Neural cell (in vitro differentiated cells): ENCODE results near the gene CEACAM6. TPM values are rescaled to one million over a fixed set of nuclear protein-coding genes. Genes with fewer than 3 reads are reported as not detected.

Experiments used
- H2AFZ ChIP-seq: fragments of 200-600, 300-800 bp; sonication (generic), shearing (Covaris generic); 2 replicates; pipeline ENCODE4 v1.6.0; 2014; ENCODE audit warnings: low read depth, mild to moderate bottlenecking, antibody characterized with exemption, low read length, moderate library complexity
- H3F3A ChIP-seq: fragments of 200-600 bp; shearing (Covaris generic); 2 replicates; pipeline ENCODE4 v1.6.1; 2016; ENCODE audit warnings: mild to moderate bottlenecking, moderate library complexity, mixed read lengths, antibody characterized with exemption, low read length; ENCODE audit not compliant: insufficient read depth, poor library complexity, severe bottlenecking
- H3K27ac ChIP-seq: fragments of 200-600, 300-800 bp; sonication (generic), shearing (Covaris generic); 2 replicates; pipeline ENCODE4 v1.5.1; 2014; ENCODE audit warnings: mild to moderate bottlenecking, low read length, moderate library complexity
- H3K27me3 ChIP-seq: fragments of 300-800, 200-600 bp; sonication (generic), shearing (Covaris generic); 2 replicates; pipeline ENCODE4 v1.6.0; 2014; ENCODE audit warnings: mild to moderate bottlenecking, low read depth, low read length, moderate library complexity; ENCODE audit not compliant: insufficient read depth
- H3K36me3 ChIP-seq: fragments of 300-800, 200-600 bp; sonication (generic), shearing (Covaris generic); 2 replicates; pipeline ENCODE4 v1.5.1; 2014; ENCODE audit warnings: mild to moderate bottlenecking, antibody characterized with exemption, low read length, moderate library complexity; ENCODE audit not compliant: insufficient read depth
- H3K4me2 ChIP-seq: fragments of 300-800, 200-600 bp; sonication (generic), shearing (Covaris generic); 2 replicates; pipeline ENCODE4 v1.6.0; 2014; ENCODE audit warnings: mild to moderate bottlenecking, low read length
- H3K4me3 ChIP-seq: fragments of 300-800, 200-600 bp; sonication (generic), shearing (Covaris generic); 2 replicates; pipeline ENCODE4 v1.5.1; 2014; ENCODE audit warnings: mild to moderate bottlenecking, low read length, moderate library complexity
- H3K79me2 ChIP-seq: fragments of 200-600 bp; shearing (Covaris generic); replicated peaks from 2 replicates; pipeline ENCODE4 v1.6.0; 2014; ENCODE audit warnings: mild to moderate bottlenecking, low read length, moderate library complexity; ENCODE audit not compliant: insufficient read depth
- H3K9ac ChIP-seq: fragments of 300-800, 200-600 bp; sonication (generic), shearing (Covaris generic); 2 replicates; pipeline ENCODE4 v1.6.1; 2016; ENCODE audit warnings: mild to moderate bottlenecking, low read length, mixed read lengths
- H3K9me2 ChIP-seq: fragments of 200-600 bp; shearing (Covaris generic); 2 replicates; pipeline ENCODE4 v1.6.1; 2016; ENCODE audit warnings: mild to moderate bottlenecking, low read length, mixed read lengths; ENCODE audit not compliant: insufficient read depth
- H3K9me3 ChIP-seq: fragments of 200-600, 300-800 bp; sonication (generic), shearing (Covaris generic); 2 replicates; pipeline ENCODE4 v1.6.1; 2016; ENCODE audit warnings: mild to moderate bottlenecking, mixed run types, low read length, moderate library complexity, mixed read lengths
- H4K20me1 ChIP-seq: fragments of 200-600 bp; shearing (Covaris generic); 2 replicates; pipeline ENCODE4 v1.6.1; 2016; ENCODE audit warnings: mild to moderate bottlenecking, mixed run types; ENCODE audit not compliant: insufficient read depth
- CTCF ChIP-seq: fragments of 450-650 bp; IDR thresholded peaks from 2 replicates; pipeline ENCODE4 v1.5.1; 2014; ENCODE audit warnings: antibody characterized with exemption, mild to moderate bottlenecking, moderate library complexity; ENCODE audit not compliant: poor library complexity, severe bottlenecking
- EP300 ChIP-seq: fragments of 450-650 bp; conservative IDR thresholded peaks from 2 replicates; pipeline ENCODE4 v1.6.1; 2014; ENCODE audit warnings: antibody characterized with exemption, mild to moderate bottlenecking, moderate library complexity; ENCODE audit not compliant: poor library complexity, severe bottlenecking
- EZH2 ChIP-seq: fragments of 200-600, 300-800 bp; shearing (Covaris generic), sonication (generic); IDR thresholded peaks from 2 replicates; pipeline ENCODE4 v1.6.1; 2014; ENCODE audit warnings: antibody characterized with exemption, low read length, borderline replicate concordance, mild to moderate bottlenecking; ENCODE audit not compliant: insufficient read depth, poor library complexity, severe bottlenecking
- MXI1 ChIP-seq: fragments of 450-650 bp; conservative IDR thresholded peaks from 2 replicates; pipeline ENCODE4 v1.6.1; 2014; ENCODE audit warnings: antibody characterized with exemption, mild to moderate bottlenecking; ENCODE audit not compliant: poor library complexity, severe bottlenecking
- POLR2AphosphoS5 ChIP-seq: IDR thresholded peaks from 2 replicates; pipeline ENCODE4 v1.6.1; 2012
- RAD21 ChIP-seq: fragments of 450-650 bp; conservative IDR thresholded peaks from 2 replicates; pipeline ENCODE4 v1.6.1; 2014; ENCODE audit warnings: antibody characterized with exemption, mild to moderate bottlenecking, moderate library complexity
- REST ChIP-seq: IDR thresholded peaks from 2 replicates; pipeline ENCODE4 v1.6.1; 2012; ENCODE audit warnings: borderline replicate concordance
- SMC3 ChIP-seq: fragments of 450-650 bp; conservative IDR thresholded peaks from 2 replicates; pipeline ENCODE4 v1.6.1; 2014; ENCODE audit warnings: antibody characterized with exemption, mild to moderate bottlenecking, moderate library complexity; ENCODE audit not compliant: poor library complexity
- TAF1 ChIP-seq: IDR thresholded peaks from 2 replicates; pipeline ENCODE4 v1.6.1; 2012; ENCODE audit warnings: low read depth
- polyA plus RNA-seq: library from polyadenylated mRNA; depleted of rRNA; stranded (reverse); fragments of >200 nt; gene quantifications from 2 replicates; pipeline ENCODE4 v1.2.3, GENCODE V29; 2014

CEACAM6 gene
- polyA plus RNA-seq, 1 donor from 2014 or later, result not detected

- Histone ChIP-seq H3K9me2 (no peaks in the 10 kb centered on the region), H3K27me3 (no peaks in the 10 kb centered on the region), H3K4me3 (no peak overlapping the region), H3K9ac (no peak overlapping the region), H3K79me2 (no peaks in the 10 kb centered on the region), H3K9me3 (no peaks in the 10 kb centered on the region), H2AFZ (no peak overlapping the region), H3K36me3 (no peaks in the 10 kb centered on the region), H3F3A (no peaks in the 10 kb centered on the region), H3K27ac (no peak overlapping the region), H3K4me2 (no peak overlapping the region), H4K20me1 (no peaks in the 10 kb centered on the region)
- TF ChIP-seq EP300 (no peak), RAD21 (no peak), CTCF (no peak), EZH2 (no peak), MXI1 (no peak), TAF1 (no peak), SMC3 (no peak), REST (no peak), POLR2AphosphoS5 (no peak)
Measured at GRCh38 chr19:41718761-41719160, 36.6 kb upstream of the CEACAM6 start.

- H3K27ac ChIP-seq, result no peak overlapping the region
- no peaks in the 10 kb centered on the region for H3K9me3 ChIP-seq
- no peak overlapping the region for H2AFZ ChIP-seq
- no peak overlapping the region for H3K4me2 ChIP-seq
- TF ChIP-seq SMC3 (no peak), MXI1 (no peak), POLR2AphosphoS5 (no peak)
- H3K4me3 ChIP-seq, result no peak overlapping the region
- no peaks in the 10 kb centered on the region for H3K36me3 ChIP-seq
- no peak overlapping the region for H3K9ac ChIP-seq
- H3F3A ChIP-seq, result no peaks in the 10 kb centered on the region
- H4K20me1 ChIP-seq, result no peaks in the 10 kb centered on the region
- no peaks in the 10 kb centered on the region for H3K9me2 ChIP-seq
- no peaks in the 10 kb centered on the region for H3K27me3 ChIP-seq
- H3K79me2 ChIP-seq, result no peaks in the 10 kb centered on the region
Measured at GRCh38 chr19:41720103-41720502, 35.2 kb upstream of the CEACAM6 start.

- no peaks in the 10 kb centered on the region for H3K36me3 ChIP-seq
- H3K4me3 ChIP-seq, result no peak overlapping the region
- H3K27me3 ChIP-seq, result no peaks in the 10 kb centered on the region
- H3K9me3 ChIP-seq, result no peaks in the 10 kb centered on the region
- H3F3A ChIP-seq, result no peaks in the 10 kb centered on the region
- H3K9ac ChIP-seq, result no peak overlapping the region
- H3K27ac ChIP-seq, result no peak overlapping the region
- H3K79me2 ChIP-seq, result no peaks in the 10 kb centered on the region
- H2AFZ ChIP-seq, result no peak overlapping the region
- no peaks in the 10 kb centered on the region for H4K20me1 ChIP-seq
- no peaks in the 10 kb centered on the region for H3K9me2 ChIP-seq
- no peak overlapping the region for H3K4me2 ChIP-seq
- TF ChIP-seq TAF1 (no peak), CTCF (no peak), SMC3 (no peak), EP300 (no peak)
Measured at GRCh38 chr19:41726493-41726892, 28.8 kb upstream of the CEACAM6 start.
